Lung (tissue), 12 donors: ENCODE data around the gene RRAS. TPM values are rescaled to one million over a fixed set of nuclear protein-coding genes. Genes with fewer than 3 reads are reported as not detected.

Source experiments
- ATAC-seq: fragments of 200-7000 bp; cut with Tn5 transposase; one replicate; pipeline ENCODE4 v1.9.1; 2020; ENCODE audit warnings: moderate number of reproducible peaks; ENCODE audit not compliant: insufficient read depth, low FRiP score
- DNase-seq, 3 donors: peaks; one replicate each; pipeline ENCODE4 v3.0.0-alpha.2; 2013 to 2017
- H3K27ac ChIP-seq, 2 donors: one replicate each; pipeline ENCODE4 v1.5.1; 2013; ENCODE audit warnings: mild to moderate bottlenecking in 2 of 2, moderate library complexity in 2 of 2, control low read depth in 1 of 2, inconsistent platforms in 1 of 2, low read depth in 1 of 2, low read length in 1 of 2
- H3K27me3 ChIP-seq, 3 donors: one replicate each; pipeline ENCODE4 v1.5.1; 2013; ENCODE audit warnings: low read length in 2 of 3; ENCODE audit not compliant: control insufficient read depth in 3 of 3, insufficient read depth in 3 of 3
- H3K36me3 ChIP-seq, 4 donors: one replicate each; pipeline ENCODE4 v1.5.1; 2013; ENCODE audit warnings: low read length in 4 of 4, mild to moderate bottlenecking in 1 of 4, moderate library complexity in 1 of 4; ENCODE audit not compliant: control insufficient read depth in 4 of 4, insufficient read depth in 4 of 4
- H3K4me1 ChIP-seq, 5 donors: one replicate each; pipeline ENCODE4 v1.5.1; 2013; ENCODE audit warnings: low read length in 5 of 5, mild to moderate bottlenecking in 2 of 5, moderate library complexity in 1 of 5; ENCODE audit not compliant: control insufficient read depth in 5 of 5, insufficient read depth in 5 of 5
- H3K4me3 ChIP-seq: one replicate; pipeline ENCODE4 v1.5.1; 2013; ENCODE audit warnings: mild to moderate bottlenecking, control low read depth, moderate library complexity
- H3K9ac ChIP-seq, 2 donors: one replicate each; pipeline ENCODE4 v1.5.1; 2013; ENCODE audit warnings: low read length in 2 of 2, control low read depth in 1 of 2; ENCODE audit not compliant: insufficient read depth in 1 of 2
- H3K9me3 ChIP-seq, 4 donors: one replicate each; pipeline ENCODE4 v1.5.1; 2013; ENCODE audit warnings: low read length in 3 of 4, mild to moderate bottlenecking in 1 of 4, moderate library complexity in 1 of 4; ENCODE audit not compliant: control insufficient read depth in 4 of 4, insufficient read depth in 3 of 4
- WGBS, 2 donors: extraction: QIAGEN DNeasy Blood & Tissue Kit; methylation state at CpG; one replicate each; pipeline ENCODE4 v1.1.7; 2013; 5-methylcytosine and 5-hydroxymethylcytosine counted together
- polyA plus RNA-seq, 2 donors: library from polyadenylated mRNA; stranded (reverse); fragments of 200-250 nt; gene quantifications; one replicate each; pipeline ENCODE4 v1.2.1, GENCODE V29; 2013
- total RNA-seq, 2 donors: library from RNA; depleted of rRNA in 1 of 2; stranded (reverse); fragments of >200 nt in 1 of 2; gene quantifications; one replicate each; pipeline ENCODE4 v1.2.1, GENCODE V29; 2014 to 2021
- TF ChIP-seq, protein P1 (sequence below): IDR thresholded peaks from 2 replicates; pipeline ENCODE4 v1.5.1; 2012; ENCODE audit warnings: mild to moderate bottlenecking; ENCODE audit errors: control extremely low read depth, extremely low read depth
- donor health status: control.
- donor health status: control.
- donor health status: Bipolar disorder and iron deficiency.
- donor health status: healthy.
- donor health status: DM: yes; HTN: yes; CAD: no.

Gene RRAS
- total and polyA plus RNA-seq, 4 donors, result 26.3 to 180 (median 106) TPM

DNA sequence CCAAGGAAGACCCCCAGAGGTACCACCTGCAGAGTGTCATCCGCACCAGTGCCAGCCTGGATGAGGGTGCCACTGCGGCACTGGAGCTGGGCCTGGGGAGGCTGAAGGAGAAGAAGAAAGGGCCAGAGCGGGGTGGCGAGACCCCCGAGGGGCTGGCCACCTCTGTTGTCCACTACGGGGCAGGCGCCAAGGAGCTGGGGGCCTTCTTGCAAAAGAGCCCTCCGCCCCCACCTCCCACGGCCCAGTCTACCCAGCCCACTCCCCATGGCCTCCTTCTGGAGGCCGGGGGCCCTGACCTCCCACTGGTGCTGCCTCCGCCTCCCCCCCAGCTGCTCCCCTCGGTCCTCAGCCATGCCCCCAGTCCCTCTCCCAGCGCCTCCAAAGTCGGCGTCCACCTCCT lies 43.5 kb downstream of the RRAS start:
- 93 to 97% methylated on average over 14 to 15 of the region's 15 CpGs for WGBS, 2 donors
- no peak overlapping the region for H3K27ac ChIP-seq
- H3K4me1 ChIP-seq, result peaks cover 0 to 12% (median 3%) of the 10 kb centered on the region in 5 donors
- no peak overlapping the region for H3K4me3 ChIP-seq
- TF ChIP-seq, protein P1, sequence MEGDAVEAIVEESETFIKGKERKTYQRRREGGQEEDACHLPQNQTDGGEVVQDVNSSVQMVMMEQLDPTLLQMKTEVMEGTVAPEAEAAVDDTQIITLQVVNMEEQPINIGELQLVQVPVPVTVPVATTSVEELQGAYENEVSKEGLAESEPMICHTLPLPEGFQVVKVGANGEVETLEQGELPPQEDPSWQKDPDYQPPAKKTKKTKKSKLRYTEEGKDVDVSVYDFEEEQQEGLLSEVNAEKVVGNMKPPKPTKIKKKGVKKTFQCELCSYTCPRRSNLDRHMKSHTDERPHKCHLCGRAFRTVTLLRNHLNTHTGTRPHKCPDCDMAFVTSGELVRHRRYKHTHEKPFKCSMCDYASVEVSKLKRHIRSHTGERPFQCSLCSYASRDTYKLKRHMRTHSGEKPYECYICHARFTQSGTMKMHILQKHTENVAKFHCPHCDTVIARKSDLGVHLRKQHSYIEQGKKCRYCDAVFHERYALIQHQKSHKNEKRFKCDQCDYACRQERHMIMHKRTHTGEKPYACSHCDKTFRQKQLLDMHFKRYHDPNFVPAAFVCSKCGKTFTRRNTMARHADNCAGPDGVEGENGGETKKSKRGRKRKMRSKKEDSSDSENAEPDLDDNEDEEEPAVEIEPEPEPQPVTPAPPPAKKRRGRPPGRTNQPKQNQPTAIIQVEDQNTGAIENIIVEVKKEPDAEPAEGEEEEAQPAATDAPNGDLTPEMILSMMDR, result no peak
- H3K9me3 ChIP-seq, result no peaks in the 10 kb centered on the region
- ATAC-seq (no peak), DNase-seq (no peak)
- H3K36me3 ChIP-seq, result peaks cover 7 to 61% (median 28%) of the 10 kb centered on the region in 4 donors
- no peaks in the 10 kb centered on the region for H3K27me3 ChIP-seq
- H3K9ac ChIP-seq, result no peak overlapping the region

DNA sequence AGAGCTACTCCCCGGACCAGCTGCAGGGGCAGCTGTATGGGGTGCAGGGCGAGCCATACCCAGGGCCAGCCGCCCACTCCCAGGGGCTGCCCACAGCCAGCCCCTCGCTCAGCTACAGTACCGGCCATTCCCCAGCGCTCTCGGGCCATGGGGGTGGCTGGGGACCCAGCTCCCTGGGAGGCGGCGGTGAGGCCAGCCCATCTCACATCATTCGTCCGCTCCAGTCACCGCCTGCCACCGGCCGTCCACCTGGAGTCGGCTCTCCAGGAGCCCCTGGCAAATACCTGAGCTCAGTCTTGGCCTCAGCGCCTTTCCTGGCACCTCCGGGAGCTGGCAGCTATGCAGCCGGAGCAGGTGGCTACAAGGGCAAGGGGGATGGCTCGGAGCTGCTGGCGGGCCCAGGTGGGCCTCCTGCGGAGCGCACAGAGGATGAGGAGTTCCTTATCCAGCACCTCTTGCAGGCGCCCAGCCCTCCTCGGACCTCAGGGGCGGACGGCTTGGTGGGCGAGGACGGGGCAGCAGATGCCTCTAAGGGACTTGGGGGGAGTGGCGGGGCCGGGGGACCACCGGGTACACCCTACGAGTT lies 44.0 kb downstream of the RRAS start:
- Histone ChIP-seq H3K4me3 (no peak overlapping the region), H3K27ac (no peak overlapping the region), H3K36me3 (peaks cover 5 to 56% (median 24%) of the 10 kb centered on the region in 4 donors), H3K4me1 (peaks cover 0 to 12% (median 3%) of the 10 kb centered on the region in 5 donors), H3K9ac (no peak overlapping the region), H3K27me3 (no peaks in the 10 kb centered on the region), H3K9me3 (no peaks in the 10 kb centered on the region)
- TF ChIP-seq, protein P1, result no peak
- ATAC-seq (no peak), DNase-seq (no peak)
- 95 to 99% methylated on average over 27 to 32 of the region's 32 CpGs for WGBS, 2 donors

DNA sequence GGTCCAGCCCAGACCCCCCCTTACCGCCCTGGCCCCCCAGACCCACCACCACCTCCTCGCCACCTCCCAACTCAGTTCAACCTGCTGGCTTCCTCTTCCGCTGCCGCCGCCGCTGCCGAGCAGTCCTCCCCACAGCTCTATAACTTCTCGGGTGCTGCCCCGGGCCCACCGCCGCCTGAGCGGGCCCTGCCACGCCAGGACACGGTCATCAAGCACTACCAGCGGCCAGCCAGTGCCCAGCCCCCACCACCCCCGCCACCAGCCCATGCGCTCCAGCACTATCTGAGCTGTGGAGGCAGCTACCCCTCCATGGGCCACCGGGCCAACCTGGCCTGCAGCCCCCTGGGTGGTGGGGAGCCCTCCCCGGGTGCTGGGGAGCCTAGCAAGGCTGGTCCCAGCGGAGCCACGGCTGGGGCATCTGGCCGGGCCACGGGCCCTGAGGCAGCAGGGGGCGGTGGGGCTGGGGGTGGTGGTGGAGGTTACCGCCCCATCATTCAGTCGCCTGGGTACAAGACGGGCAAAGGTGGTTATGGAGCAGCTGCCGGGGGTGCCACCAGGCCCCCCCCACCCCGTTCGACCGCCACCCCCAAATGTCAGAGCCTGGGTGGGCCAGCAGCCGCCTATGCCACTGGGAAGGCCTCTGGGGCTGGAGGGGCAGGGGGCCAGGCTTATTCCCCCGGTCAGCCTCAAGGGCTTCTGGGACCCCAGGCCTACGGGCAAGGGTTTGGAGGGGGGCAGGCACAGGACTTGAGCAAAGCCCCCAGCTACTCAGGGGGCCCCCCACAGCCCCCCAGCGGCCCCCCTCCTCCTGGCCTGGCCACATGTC lies 44.7 kb downstream of the RRAS start:
- no peak overlapping the region for H3K9ac ChIP-seq
- H3K36me3 ChIP-seq, result peaks cover 5 to 55% (median 22%) of the 10 kb centered on the region in 4 donors
- H3K27ac ChIP-seq, result no peak overlapping the region
- H3K9me3 ChIP-seq, result no peaks in the 10 kb centered on the region
- TF ChIP-seq, protein P1, result no peak
- DNase-seq, result no peak
- WGBS, 2 donors, result 94 to 97% methylated on average over 27 to 35 of the region's 35 CpGs
- no peaks in the 10 kb centered on the region for H3K27me3 ChIP-seq
- peaks cover 0 to 17% (median 3%) of the 10 kb centered on the region in 5 donors for H3K4me1 ChIP-seq
- H3K4me3 ChIP-seq, result no peak overlapping the region
- ATAC-seq, result no peak
